NCI-H2227 (cell line): ENCODE results near the gene SHISA6.

Experiments
- DNase-seq: peaks from one replicate; lab custom pipeline; 2025; ENCODE audit not compliant: unreplicated experiment; lab: John Stamatoyannopoulos, UW

The SHISA6 gene

DNA sequence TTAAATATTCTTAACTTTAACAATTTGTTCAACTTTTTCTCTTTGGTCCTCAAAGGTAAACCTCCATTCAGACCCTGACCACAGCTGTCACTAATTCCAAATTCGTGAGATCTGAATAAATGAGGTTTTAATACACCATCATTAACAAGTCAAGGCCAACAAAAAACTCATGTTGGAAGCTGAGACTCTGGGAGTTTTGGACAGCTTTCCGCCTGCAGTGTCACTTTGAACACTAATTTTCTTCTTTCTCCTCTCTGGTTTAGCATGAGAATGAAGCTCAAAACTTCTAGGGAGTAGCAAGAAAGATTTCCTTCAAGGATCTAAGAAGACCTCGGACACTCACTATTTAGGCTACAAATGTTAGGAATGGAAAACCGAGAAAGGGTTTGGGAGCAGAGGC, 324.6 kb downstream of the SHISA6 start:
- no peak for DNase-seq

DNA sequence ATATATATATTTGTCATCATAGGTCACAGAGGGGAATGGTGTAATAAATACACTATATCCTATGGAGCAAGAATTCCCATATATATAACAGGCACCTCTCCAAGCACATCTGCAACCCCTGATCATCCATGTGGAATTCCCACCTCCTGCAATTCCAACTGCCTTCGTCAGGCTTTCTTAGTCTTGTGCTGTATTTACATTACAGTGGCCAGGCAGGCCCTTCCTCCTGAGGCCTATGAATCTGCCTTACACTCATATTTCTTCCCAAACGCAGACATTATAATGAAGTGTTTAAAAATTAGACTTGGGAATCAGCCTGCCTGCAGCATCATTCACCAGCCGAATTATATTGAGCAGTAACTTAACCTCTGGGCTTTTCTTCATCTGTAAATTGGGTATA, 338.0 kb downstream of the SHISA6 start:
- DNase-seq: no peak

DNA sequence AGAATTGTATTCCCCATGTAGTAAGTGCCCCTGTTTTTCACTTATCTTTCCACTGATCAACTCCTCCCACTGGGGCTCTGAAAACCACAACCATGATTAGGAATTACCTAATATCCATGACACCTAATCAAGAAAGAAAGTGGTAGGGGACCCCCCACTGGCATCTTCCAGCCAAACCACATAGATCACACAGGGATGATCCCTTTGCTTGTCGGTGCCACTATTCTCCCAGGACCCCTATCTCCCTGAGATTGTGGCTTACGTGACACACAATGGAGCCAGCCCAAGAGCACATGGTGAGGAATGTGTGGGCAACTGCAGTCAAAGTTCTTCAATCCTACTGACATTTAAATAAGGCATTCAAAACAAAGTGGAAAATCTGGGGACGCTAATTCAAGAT, 339.7 kb downstream of the SHISA6 start:
- DNase-seq: no peak

DNA sequence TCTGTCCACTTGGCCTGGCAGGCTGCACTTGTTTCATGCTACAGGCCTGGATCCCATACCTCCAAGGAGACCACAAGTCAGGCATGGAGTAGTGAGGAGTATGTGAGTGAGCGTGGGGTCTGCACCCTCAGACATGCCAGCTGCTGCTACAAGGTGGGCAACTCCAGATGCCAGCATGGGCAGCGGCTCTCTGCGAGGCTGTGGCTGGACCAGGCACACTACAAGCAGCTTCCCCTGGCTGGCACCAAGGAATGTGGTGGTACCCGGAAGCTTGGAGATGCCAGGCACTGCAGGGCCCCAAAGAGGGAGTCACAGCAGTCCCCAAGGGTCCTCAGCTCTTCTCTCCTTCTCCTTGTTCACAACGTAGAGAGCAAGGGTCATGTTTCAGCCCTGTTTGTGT, 341.2 kb downstream of the SHISA6 start:
- no peak for DNase-seq

DNA sequence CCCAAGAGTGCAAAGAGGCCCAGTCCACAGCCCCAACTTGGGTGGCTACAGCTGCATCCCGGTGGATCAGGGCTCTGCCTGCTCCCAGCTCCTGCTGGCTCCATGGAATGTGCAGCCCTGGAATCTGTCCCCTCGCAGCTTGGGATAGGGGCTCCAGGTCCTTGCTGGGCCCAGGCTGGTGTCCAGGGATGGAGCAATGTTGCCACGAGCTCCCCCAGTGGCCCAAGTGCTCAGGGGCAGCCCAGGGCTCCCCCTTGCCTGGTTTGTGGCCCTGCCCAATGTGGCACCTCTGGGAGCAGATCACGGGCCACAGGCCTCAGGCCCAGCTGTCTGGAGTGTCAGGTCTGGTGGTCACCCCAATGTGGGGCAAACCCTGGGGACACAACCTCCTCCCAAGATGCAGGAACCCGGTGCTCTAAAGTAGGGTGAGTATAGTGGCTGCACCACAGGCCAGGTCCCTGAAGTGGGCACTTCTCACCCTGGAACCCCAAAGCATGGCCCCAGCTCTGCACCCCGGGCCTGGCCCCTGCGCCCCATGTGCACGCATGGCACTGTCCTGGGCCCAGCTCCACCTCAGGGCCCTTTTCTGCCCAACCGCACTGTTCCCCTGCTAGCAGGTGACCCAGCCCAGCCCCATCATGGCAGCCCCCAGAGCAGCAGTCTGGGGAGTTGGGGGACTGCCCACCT, 342.4 kb downstream of the SHISA6 start:
- no peak for DNase-seq

DNA sequence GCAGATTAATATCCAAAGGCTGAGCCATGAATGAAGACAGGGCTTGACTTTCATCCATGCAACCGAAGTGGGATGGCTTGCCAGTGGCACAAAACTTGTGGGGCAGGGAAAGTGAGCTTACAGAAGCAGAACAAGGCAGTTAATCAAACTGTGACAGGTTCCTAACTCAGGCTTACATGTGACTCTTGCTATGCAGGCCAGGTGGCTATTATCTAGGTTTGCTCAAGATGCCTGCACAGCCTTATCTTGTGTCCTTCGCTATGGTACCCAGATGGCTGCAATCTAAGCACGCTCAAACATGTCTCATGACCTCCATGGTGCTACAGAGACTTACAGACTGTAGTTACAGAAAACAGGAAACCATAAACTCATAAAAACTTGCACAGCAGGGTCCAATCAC, 348.7 kb downstream of the SHISA6 start:
- no peak for DNase-seq

DNA sequence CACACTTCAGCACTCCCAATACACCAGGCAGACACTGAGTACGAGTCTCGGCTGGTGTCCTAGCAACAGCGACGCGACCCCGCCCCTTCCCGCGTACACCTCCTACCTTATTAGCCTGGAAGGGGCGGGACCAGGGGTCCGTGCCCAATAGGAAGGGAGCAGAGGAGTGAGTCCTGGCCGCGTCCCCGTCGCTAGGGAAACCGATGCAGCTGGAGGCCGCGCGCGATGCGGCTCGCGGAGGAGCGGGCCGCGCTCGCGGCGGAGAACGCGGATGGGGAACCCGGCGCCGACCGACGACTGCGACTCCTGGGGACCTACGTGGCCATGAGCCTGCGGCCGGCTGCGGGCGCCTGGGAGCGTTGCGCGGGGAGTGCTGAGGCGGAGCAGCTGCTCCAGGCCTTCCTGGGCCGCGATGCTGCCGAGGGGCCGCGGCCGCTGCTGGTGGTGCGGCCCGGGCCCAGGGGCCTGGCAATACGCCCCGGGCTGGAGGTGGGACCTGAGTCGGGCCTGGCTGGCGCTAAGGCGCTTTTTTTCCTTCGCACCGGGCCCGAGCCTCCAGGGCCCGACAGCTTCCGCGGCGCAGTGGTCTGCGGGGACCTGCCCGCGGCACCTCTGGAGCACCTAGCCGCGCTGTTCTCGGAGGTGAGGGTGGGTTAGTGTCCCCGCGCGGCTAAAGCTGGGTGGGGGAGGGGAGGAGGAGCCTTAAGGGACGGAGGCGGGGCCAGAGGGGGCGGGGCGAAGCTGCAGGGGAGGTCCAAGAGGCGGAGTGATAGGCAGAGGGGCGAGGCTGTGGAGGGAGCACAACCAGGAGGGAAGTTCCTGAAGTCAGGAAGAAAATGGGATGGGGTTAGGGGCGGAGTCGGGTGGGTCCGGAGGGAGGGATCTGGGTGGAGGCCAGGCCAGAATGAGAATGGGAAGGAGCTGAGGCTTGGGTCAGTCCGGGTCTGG, 357.5 kb downstream of the SHISA6 start, which contains the start of gene DNAH9:
TSS of gene DNAH9 (plus strand) at position 197 of the 948 bp plus-strand sequence. CDS start at position 226, 29 bp downstream.
- DNase-seq: peak; percentile 81

DNA sequence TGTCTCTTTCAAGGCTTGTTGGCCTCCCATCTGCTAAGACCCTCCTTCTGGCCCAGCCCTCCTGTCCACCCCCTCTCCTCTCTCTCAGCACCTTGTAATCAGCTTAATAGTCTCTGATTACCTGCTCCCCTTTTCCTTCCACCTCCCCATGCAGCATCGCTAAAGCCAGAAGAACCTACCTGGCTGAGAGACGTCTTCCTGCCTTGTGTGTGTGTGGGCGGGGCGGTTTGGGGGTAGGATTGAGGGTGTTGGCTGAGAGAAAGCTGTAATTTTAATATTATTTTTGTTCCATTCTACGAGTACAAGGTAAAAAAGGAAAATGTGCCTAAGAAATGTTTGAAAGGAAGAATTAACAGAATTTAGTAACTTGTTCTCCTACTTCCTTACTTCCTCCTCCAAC, 360.6 kb downstream of the SHISA6 start:
- no peak for DNase-seq

DNA sequence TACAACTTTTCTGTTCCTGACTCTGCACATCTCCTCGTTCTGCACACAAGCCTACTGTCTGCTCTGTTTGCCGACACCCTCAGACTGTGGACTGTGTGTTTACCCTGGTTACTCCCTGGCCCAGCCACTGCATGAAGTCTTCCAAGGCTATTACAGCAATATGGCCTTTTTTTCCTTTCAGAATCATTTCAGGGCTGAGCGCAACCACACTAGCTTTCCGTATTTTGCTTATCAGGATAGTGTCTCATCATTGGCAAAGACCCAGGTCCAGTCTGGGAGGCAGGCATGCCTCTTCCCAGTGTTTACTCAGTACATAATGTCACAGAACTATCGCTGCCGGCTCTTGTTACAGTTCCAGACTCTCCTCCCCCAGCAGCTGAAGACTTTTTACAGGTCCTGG, 367.4 kb downstream of the SHISA6 start:
- no peak for DNase-seq

DNA sequence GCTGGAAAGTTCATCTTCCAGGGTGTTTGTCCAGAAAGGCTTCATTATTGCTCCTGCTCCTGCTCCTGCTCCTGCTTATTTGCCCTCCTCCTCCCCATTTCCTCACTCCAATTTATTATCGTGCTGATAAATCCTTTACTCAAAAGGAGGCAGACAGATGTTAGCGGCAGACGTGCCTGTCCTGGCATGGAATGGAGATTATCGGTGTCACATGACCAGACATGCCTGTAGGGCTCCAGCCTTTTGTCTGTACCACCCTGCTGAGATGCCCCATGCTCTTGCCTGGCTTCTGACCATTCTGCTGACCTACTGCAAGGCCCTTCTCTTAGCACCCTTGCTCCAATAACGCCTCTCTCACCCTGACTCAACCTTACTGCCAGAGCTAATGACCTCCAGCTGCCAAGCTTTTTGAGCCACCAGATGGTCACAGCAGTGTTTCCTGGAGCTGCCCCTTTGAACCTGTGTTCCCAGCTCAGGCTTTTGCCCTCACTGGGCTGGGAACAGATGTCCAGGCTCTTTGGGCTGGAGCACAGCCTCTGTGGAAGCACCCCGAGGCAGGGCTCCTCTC, 370.1 kb downstream of the SHISA6 start:
- no peak for DNase-seq

DNA sequence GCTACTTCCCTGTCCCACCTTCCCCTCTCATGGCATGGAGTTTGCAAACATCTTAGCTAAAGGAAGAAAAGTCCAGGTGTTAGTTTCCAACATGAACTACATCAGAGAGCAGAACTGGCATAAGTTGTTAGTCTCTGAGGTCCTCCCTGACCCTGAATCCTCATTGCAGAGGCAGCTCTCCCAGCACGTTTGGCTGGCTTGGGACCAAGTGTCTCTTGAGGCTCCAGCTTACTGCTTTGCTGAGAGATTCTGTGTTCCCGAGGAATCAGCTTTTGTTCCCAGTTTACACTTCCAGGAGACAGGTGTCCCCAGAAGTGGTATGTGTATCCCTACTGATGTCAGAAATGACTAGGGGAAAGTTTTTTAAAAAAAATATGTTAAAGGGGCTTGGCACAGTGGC, 371.9 kb downstream of the SHISA6 start:
- no peak for DNase-seq
